GDM1 (cell line): ENCODE results near the gene WSCD2.

Experiments
- DNase-seq: peaks from one replicate; lab custom pipeline; 2025; lab: John Stamatoyannopoulos, UW

The WSCD2 gene

DNA sequence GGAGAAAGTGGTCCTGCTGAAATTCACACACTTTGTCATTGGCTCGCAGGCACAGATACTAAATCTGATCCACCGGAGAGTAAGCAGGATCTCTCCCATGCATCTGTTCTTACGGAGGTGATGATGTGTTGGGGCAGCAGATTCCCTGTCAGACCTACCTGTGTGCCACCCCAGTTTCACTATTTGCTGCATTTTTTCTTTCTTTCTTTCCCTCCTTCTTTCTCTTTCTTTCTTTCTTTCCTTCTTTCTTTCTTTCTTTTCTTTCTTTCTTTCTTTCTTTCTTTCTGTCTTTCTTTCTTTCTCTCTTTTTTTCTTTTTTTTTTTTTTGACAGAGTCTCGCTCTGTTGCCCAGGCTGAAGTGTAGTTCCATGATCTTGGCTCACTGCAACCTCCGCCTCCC is 37.4 kb downstream of the WSCD2 start:
- no peak for DNase-seq

DNA sequence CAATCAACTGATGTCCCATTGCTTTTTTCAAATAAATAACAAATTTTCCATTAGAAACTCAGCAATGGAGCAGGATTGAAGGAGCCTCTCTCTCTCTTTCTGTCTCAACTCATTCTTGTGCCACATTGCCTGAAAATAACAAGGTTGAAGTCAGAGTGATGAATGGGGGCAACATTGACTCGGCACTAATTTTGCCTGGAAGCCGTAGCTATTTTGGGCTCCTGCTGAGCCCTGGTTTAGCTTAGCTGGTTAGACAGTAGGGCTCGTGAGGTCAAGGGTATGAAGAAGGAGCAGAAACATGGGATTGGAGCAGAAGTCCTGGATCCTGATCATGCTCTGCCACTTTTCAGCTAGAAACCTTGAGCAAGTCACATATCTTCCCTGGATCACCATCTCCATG is 38.9 kb downstream of the WSCD2 start:
- no peak for DNase-seq

DNA sequence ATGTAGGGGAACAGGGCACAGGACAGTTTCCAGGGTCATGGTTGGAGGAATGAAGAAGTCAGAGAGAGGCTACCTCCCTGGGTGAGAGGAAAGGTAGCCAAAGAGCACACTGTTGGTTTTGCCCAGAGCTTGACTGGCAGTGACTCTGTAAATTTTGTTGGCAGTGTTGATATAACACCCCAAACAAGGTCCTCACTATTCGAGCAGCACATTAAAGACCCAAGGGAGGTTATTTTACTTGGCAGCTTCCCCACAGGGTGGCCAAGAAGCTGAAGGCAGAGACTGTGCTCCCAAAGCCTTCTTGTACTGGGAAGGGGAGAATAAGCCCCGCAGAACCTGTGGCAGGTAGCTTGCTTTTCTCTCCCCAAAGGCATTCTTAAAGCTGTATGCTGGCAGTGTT is 40.6 kb downstream of the WSCD2 start:
- no peak for DNase-seq

DNA sequence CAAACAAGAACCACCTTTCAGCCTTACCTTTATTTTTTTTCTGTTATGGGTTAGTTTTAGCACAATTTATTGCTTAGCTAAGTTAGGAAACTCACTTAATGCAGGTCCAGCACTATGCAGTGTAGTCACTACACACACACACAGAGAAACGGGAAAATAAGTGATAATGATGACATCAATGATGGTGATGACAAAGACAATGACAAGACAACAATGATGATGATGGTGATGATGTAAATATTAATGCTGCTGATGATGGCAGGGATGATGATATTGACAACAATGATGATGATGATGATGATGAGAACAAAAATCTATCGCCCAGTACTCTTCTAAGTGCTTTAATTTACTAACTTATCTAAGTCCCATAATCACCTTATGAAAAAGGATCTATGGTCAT is 41.1 kb downstream of the WSCD2 start:
- no peak for DNase-seq

DNA sequence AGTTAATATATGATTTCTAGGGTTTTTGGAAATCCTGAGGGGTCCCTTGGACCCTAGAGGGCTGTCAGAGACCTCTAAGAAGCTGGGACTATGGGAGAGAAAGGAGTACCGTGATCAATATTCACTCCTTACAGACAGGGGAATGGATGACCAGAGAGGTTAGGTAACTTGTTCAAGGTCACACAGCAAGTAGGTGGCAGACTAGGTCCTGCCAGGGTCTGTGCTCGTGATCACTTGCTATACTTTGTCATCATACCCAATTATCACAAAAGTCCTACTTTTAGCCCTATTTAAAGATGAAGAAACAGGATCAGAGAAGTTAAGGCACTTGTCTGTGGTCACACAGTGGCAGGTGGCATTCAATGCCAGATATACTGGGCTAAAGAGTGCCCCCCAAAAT is 42.9 kb downstream of the WSCD2 start:
- DNase-seq, result no peak

DNA sequence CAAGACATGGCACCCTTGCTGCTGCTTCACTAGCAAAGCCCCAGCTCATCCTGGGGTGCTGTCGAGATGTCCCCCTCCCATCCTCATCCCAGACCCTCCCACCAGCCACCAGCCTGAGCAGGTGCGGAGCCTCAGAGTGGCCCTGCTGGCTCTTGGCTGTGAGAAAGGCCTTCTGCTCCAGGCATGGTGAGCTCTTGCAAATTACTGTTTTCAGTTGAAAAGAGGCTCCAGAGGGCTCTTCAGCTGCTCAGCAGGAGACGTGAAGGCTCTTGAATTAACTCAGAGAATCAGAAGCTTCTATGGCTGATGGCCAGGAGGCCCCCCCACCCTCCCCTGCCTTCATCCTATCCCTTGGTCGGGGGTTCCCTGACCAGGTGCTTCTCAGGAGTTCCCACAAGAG is 44.1 kb downstream of the WSCD2 start:
- DNase-seq, result no peak

DNA sequence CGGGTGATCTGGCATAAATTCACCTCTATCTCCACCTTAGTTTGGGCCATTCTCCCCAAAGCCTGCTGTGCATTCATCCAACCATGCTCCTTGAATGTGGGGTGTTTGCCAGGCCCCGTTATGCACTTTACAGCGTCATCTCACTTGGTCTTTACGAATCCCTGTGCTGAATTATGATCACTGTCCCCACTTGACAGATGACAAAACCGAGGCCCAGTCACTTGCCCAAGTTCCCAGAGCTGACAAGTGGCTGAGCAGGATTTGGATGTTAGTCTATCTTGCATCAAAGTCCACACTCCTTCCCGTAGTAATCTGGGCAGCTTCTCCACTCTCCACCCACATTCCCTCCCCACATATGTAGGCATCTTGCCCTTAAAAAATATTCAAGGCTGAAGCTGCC is 44.8 kb downstream of the WSCD2 start:
- no peak for DNase-seq

DNA sequence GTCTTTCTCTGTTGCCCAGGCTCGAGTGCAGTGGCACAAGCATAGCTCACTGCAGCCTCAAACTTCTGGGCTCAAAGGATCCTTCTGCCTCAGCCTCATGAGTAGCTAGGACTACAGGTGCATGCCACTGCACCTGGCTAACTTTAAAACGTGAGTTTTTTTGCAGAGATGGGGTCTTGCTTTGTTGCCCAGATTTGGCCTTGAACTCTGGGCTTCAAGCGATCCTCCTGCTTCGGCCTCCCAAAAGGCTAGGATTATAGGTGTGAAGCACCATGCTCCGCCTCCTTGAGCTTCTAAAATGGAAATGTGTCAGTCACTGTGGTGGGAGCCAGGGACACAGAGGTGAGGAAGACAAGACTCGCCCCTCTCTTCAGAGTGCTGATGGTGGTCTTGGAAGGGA is 45.6 kb downstream of the WSCD2 start:
- no peak for DNase-seq

DNA sequence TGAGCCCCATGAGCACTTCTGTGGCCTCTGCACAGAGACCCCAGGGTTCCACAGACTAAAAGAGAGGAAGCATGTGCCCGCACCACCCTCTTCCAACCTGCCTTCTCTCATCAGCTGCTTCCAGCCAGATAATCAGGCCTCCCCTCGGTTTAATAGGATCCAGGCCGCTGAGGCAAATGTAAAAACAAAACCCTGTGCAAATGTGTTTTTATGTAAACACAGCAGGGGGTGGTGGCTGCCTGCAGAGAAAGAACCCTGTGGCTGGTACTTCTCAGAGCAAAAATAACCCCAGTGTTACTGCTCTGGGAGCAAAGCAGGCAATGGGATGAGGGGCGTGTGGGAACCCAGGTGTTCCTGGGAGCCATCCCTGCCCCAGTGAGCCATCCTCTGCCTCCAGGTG is 46.2 kb downstream of the WSCD2 start:
- no peak for DNase-seq

DNA sequence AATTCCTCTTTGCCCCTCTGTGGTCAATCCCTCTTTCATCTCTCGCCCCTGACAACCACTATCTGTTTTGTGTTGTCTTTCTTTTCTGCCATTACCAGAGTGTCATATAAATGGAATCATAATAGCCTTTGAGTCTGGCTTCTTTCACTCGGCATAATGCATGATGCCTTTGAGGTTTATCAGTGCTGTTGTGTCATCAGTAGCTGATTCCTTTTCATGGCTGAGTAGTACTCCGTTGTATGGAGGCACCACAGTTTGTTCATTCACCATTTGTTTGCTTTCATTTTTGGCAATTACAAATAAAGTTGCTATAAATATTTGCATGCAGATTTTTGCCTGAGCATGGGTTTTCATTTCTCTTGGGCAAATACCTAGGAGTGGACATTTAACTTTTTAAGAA is 47.2 kb downstream of the WSCD2 start:
- DNase-seq, result no peak

DNA sequence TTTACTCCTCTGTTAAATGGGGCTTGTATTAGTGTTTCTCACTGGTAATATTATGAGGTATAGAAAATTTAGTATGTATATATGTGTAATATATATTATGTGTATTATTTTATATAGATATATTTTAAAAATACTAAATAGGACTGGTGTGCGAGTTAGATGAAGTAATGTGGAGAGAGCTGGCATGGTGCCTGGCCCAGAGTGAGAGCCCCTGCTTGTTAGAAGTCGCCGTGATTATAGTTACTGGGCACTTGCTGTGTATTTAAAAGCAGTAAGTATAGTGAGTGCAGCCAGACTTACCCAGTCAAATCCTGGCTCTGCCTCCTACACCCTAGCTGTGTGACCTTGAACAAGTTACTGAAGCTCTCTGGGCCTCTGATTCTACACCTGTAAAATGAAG is 48.0 kb downstream of the WSCD2 start:
- DNase-seq, result no peak

DNA sequence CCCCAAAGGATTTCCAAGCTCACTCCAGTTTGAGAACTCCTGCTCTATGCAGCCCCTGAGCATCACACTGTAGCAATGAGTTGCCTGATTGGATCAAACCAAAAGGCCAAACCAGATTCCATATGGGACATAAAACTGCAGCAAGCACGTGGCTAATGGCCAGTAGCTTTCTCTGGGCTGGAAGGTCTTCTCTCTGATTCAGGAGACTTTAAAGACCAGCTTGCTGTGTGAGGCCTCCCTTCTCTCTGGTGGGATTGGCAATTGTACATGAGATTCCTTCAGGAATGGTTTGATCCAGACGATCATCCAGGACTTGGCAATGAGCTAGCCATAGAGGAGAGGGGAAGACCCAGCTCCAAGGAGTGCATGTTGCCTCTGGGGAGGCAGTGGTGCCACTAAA is 50.2 kb downstream of the WSCD2 start:
- DNase-seq, result no peak

DNA sequence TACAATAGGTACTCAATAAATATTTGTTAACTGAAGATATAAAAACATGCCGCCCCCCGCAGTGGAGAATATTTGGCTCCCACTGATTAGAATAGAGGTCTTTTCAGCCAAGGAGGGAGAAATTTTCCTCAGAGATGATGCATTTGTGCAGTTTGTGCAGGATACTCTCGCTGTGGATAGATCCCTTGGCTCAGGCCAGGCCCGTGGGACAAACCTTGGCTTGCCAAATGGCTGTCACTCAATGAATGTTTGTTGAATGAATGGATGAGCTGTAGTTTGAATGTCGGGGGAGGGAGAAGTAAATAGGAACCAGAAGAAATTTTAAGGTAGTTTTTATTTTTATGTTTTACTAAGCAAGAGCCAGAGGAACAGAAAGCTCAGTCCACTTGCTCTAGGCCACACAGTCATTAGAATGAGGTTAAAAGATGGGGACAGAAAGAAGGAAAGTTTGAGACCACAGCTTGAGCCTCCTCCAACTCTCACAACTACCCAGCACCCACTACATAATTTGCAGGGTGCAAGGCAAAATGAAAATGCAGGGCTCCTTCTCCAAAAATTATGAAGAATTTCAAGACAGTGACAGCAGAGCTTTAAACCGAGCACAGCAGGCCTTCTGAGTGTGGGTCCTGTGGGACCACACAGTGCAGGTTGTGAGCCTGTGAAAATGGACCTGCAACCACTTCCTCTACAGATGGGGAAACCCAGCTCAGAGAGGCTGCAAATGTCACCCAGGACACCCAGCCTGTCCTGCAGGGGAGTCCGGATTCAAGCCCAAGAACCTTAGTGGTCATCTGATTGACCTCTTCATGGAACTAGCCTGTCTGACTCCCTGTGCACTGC is 51.4 kb downstream of the WSCD2 start:
- no peak for DNase-seq

DNA sequence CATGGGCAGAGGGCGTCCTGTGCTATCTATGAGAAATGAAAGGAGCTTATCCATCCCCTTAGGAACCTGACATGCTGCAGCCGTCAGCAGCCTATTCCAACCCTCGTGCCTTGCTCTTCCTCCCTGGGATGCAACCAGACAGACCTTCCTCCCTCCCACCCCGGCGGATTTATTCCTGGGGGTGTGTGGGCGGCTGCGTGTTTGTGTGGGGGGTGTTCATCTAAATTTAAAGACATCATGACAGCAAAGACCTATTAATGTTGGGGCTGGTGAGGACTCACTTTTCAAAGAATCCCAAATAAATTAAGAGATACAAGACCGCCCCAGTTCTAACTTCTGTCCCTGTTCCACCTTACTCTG is 52.0 kb downstream of the WSCD2 start:
- DNase-seq, result no peak

DNA sequence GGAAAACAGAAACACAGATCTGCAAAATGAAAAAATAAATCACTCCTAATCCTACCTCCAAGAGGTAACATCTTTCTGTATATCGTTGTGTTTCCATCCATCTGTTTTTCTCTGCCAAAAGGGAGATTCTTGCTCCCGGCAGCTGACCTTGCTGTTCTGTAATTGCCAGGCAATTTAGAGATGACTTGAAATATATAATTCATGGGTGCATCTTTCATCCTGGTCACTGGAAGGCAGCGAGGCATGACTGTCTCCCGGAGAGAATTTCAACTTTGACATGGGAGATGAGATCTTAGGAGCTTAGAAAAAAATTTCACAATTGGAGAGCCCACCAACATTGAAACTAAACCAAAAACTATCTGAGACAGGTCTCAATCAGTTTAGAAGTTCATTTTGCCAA is 53.0 kb downstream of the WSCD2 start:
- no peak for DNase-seq

DNA sequence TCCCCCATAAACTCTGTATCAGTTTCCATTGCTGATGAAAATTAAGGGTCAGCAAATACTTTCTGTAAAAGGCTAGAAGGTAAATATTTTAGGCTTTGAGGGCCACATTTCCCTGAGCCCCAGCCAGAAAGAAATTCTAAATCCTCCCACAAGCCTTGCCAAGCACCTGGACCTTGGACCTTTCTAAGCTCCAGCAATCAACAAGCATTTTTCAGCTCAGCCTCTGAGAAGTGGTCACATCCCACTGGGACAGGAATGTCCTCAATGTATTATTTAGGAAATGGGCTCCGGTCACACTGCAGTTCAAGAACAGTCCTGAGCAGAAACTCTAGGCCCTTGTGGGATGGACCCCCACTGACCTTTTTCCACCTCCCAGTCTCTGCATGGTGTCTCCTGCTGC is 55.9 kb downstream of the WSCD2 start:
- DNase-seq, result no peak

DNA sequence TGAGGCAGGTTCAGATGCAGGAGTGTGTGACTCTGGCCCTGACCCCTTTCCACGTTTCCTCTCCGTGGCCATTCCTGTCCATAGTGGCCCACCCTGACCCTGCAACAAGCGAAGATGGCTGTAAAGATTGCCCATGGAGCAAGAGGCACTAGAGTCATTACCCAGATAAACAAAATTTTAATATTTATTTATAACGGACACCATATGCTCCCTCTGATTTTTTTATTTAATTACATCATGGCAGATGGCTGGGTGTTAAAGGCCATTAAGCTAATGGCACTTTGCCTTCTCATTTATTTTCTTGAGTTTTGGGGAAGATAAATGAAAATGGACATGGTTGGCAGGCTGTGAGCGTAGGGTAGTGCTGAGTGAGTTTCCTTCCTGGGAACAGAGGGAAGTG is 58.7 kb downstream of the WSCD2 start:
- DNase-seq, result no peak

DNA sequence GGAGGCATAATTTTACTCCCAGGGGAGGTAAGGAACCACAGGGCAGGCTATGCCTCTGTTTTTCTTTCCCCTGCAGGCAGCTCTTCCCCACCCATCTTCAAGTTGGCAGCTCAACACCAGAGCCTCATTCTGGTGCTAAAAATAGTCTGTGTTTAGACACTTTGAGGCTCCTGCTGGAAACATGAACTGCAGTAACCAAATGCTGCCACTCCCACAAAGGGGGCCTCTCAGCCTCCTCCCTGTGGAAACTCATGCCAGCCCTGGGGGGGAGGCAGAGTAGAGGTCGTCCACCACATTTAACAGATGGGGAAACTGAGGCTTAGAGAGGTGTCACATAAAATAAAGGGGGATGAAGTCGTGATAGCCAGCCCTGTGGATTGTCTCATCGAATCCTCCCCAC is 61.4 kb downstream of the WSCD2 start:
- no peak for DNase-seq

DNA sequence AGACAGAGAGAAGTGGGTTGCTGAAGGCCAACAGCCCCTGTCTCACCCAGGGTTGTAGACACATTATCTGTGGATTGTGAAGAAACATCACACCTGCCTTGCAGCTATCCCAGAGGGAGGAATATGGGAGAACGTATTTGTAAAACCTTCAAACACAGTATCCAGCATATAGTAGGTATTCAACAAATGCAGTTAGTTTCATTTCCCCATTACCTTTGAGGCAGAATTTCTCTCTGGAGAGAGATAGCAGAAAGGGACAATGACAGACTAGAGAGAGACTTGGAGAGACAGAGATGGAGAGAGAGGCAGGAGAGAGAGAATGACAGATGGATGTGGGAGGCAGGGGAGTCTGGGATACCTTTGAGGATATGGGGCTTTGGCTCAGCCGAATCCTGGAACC is 62.0 kb downstream of the WSCD2 start:
- no peak for DNase-seq

DNA sequence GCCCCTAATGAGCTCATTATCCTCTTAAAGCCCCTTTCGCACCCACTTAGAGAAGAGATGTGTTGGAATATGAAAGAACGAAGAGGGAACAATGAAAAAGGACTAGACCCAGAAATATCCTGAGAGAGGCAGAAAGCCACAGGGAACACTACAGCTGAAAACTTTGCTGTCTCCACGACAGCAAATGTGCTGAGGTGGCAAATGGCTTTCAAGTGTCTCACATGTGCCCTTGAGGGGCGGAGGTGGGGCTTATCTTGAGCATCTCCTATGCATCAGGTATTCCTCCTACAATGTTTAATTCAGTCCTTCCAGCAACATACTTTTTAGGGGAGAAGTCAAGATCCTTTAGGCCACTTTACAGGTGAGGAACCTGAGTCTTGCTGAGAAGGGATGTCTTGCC is 62.9 kb downstream of the WSCD2 start:
- DNase-seq, result no peak

DNA sequence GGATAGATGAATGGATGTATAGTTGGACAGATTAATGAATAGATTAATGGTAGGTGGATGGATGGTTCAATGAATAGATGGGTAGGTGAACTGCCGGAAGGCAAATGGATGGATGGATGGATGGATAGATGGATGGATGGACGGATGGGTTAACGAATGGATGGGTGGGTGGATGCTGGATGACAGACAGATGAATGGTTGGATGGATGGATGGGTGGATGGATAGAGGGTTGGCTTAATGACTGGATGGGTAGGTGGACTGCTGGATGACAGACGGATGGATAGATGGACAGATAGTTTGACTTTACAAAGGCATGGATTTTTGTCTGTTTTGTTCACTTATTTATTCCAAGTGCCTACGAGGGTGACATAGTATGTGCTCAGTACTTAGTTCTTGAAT is 64.4 kb downstream of the WSCD2 start:
- DNase-seq, result no peak

DNA sequence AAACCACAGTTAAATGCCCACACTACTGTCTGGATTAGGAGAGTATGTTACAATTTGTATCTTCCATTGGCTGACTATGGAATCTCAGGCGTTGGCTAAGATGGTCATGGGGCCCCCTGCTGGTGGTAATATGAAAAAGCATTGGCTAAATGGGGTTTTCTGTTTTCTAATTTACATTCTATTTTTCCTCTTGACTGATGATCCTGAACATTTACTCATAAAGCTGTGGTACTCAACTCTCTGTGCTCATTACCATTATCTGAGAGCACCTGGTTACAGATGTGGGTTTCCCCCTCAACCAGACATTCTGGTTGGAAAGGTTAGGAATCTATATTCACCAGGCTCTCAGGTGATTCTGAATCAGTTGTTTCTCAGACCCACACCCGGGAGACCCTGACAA is 64.8 kb downstream of the WSCD2 start:
- peak; percentile 3 for DNase-seq

DNA sequence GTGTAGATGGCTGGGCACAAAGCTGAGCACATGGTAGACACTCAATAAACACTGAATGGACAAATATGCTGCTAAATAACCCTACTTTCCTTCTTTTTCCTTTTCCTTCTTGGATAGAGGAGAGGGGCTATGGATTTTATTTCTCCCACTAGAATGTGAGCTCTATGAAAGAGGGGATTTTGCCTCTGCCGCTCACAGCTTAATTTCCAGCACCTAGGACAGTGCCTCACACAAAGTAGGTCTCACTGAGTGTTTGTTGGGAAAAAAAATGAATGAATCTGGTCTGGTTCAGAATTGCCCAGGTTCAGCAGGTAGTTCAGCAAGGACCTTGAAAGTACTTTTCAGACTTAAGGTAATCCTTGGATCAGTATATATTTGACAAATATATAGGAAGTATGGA is 65.5 kb downstream of the WSCD2 start:
- no peak for DNase-seq

DNA sequence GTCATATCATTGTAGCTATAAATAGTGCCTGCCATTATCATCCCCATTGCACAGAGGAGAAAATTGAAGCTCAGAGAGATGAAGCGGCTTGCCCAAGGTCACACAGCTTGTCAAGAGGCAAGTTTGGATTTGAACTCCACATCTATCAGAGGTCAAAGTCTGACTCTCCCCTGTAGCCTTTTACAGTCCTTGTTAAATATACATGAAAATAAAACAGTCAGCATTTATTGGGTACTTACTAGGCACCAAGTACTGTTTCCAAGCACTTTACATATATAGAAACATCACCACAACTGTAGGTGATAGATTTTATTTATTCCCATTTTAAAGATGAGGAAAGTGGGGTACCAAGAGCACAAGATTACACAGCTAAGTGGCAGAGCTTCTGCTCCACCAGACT is 67.2 kb downstream of the WSCD2 start:
- DNase-seq, result no peak

DNA sequence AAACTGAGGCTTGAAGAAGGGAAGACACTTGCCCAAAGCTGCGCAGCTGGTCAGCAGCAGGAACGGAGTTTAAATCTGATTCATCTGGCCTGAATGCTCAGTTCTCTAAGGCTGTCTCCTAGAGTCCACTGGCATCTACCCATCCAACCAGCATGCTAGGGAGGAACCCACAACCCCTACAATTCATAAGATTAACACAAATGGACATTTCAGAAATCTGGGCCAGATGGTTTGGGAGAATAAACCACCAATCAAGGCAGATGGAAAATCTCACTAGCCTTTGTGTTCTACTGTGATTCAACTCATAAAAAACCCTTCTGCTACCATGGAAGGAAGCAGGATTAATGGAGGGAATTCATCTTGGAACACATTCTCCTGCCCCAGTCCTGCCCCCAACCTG is 67.8 kb downstream of the WSCD2 start:
- DNase-seq, result no peak
